MCF 10A (cell line): ENCODE data around the gene STAC. TPM values are rescaled to one million over a fixed set of nuclear protein-coding genes. Genes with fewer than 3 reads are reported as not detected.

ENCODE experiments used
- BruUV-seq: library from RNA; stranded (reverse); fragments of 400-500 nt; replicated peaks from 2 replicates; lab custom pipeline; 2021; lab: Mats Ljungman, UMichigan
- CTCF ChIA-PET: fragments of 300-600 bp; sonication (Branson Sonifier 250); formaldehyde crosslinking; extraction: SDS; loops from one replicate; lab custom pipeline; 2021; ENCODE audit warnings: antibody characterized with exemption, inconsistent platforms; lab: Yijun Ruan, JAX
- POLR2A ChIA-PET: fragments of 300-600, 350-650 bp; sonication (Branson Sonifier 250); formaldehyde crosslinking; extraction: SDS; loops from one replicate; lab custom pipeline; 2020; ENCODE audit warnings: antibody characterized with exemption, inconsistent platforms; lab: Yijun Ruan, JAX
- DNase-seq: peaks from one replicate; pipeline ENCODE4 v3.0.0-alpha.2; 2018; ENCODE audit not compliant: unreplicated experiment
- H3K27ac Mint-ChIP-seq: one replicate; pipeline ENCODE4 v1.8.0; 2022; ENCODE audit warnings: mild to moderate bottlenecking, low read depth, mixed read lengths; ENCODE audit not compliant: unreplicated experiment
- H3K27me3 Mint-ChIP-seq: one replicate; pipeline ENCODE4 v1.8.0; 2022; ENCODE audit warnings: mixed read lengths; ENCODE audit not compliant: insufficient read depth, unreplicated experiment
- H3K36me3 Mint-ChIP-seq: one replicate; pipeline ENCODE4 v1.8.0; 2022; ENCODE audit warnings: mild to moderate bottlenecking, moderate library complexity, mixed read lengths; ENCODE audit not compliant: insufficient read depth, unreplicated experiment
- H3K4me1 Mint-ChIP-seq: one replicate; pipeline ENCODE4 v1.8.0; 2022; ENCODE audit warnings: mixed read lengths; ENCODE audit not compliant: insufficient read depth, unreplicated experiment
- H3K4me3 Mint-ChIP-seq: one replicate; pipeline ENCODE4 v1.8.0; 2022; ENCODE audit warnings: mild to moderate bottlenecking, moderate library complexity, mixed read lengths; ENCODE audit not compliant: unreplicated experiment
- H3K9me3 Mint-ChIP-seq: one replicate; pipeline ENCODE4 v1.8.0; 2022; ENCODE audit warnings: mixed read lengths; ENCODE audit not compliant: unreplicated experiment
- CTCF ChIP-seq: fragments of 200-600 bp; IDR thresholded peaks from one replicate; pipeline ENCODE4 v1.8.0; 2022; ENCODE audit warnings: antibody characterized with exemption, mild to moderate bottlenecking; ENCODE audit not compliant: unreplicated experiment
- intact Hi-C: fragments of 100-400 bp; cut with micrococcal nuclease; formaldehyde crosslinking; loops from 2 replicates; pipeline ENCODE4 v1.14.1; 2022
- total RNA-seq: library from RNA; stranded (reverse); gene quantifications from 2 replicates; pipeline ENCODE4 v1.2.3, GENCODE V29; 2022

The STAC gene
- total RNA-seq, 1 experiment from 2014 or later: 1.1 TPM

- no peak for DNase-seq
- Mint-ChIP-seq H3K4me1 (no peaks in the 10 kb centered on the region), H3K36me3 (no peaks in the 10 kb centered on the region), H3K4me3 (no peak overlapping the region), H3K27ac (no peak overlapping the region), H3K9me3 (no peaks in the 10 kb centered on the region), H3K27me3 (no peaks in the 10 kb centered on the region)
- TF ChIP-seq CTCF: no peak
- ChIA-PET POLR2A (no interaction called here), CTCF (interaction anchor here (0.8 kb wide), 1 partner anchor 119 kb away, joined by 5 read pairs; no protein-coding TSS in a partner anchor)
- BruUV-seq: no TSS peak
- intact Hi-C loops: no loop called here
Observed at GRCh38 chr3:36433511-36433910, 53.2 kb downstream of the STAC start.

GRCh38 chr3:36434687-36435426 is 54.6 kb downstream of the STAC start:
- no peaks in the 10 kb centered on the region for H3K4me1 Mint-ChIP-seq
- CTCF ChIA-PET: no interaction called here

GRCh38 chr3:36443028-36443686 is 62.9 kb downstream of the STAC start:
- Mint-ChIP-seq H3K27me3 (no peaks in the 10 kb centered on the region), H3K9me3 (no peaks in the 10 kb centered on the region), H3K4me3 (no peak overlapping the region), H3K36me3 (no peaks in the 10 kb centered on the region), H3K27ac (no peak overlapping the region), H3K4me1 (peaks cover 17% of the 10 kb centered on the region)
- BruUV-seq: no TSS peak
- TF ChIP-seq CTCF: no peak
- ChIA-PET CTCF (no interaction called here), POLR2A (no interaction called here)
- DNase-seq: no peak
- intact Hi-C loops: no loop called here

More at GRCh38 chr3:36434687-36435426, 54.6 kb downstream of the STAC start:
- Mint-ChIP-seq H3K36me3 (no peaks in the 10 kb centered on the region), H3K9me3 (no peaks in the 10 kb centered on the region), H3K27me3 (no peaks in the 10 kb centered on the region), H3K27ac (no peak overlapping the region), H3K4me3 (no peak overlapping the region)
- BruUV-seq: no TSS peak
- intact Hi-C loops: no loop called here
- peak; percentile 56 for DNase-seq
- POLR2A ChIA-PET: no interaction called here
- TF ChIP-seq CTCF: no peak

- Mint-ChIP-seq H3K4me1 (peaks cover 17% of the 10 kb centered on the region), H3K36me3 (no peaks in the 10 kb centered on the region), H3K9me3 (no peaks in the 10 kb centered on the region), H3K27me3 (no peaks in the 10 kb centered on the region), H3K27ac (peak overlapping the region; percentile 94), H3K4me3 (no peak overlapping the region)
- TF ChIP-seq CTCF: no peak
- BruUV-seq: no TSS peak
- peak; percentile 29 for DNase-seq
- intact Hi-C loops: loop anchor here (2.0 kb wide), 1 partner anchor 52 kb away; no protein-coding TSS in a partner anchor
- ChIA-PET CTCF (interaction anchor here (0.7 kb wide), 1 partner anchor 60 kb away, joined by 3 read pairs; no protein-coding TSS in a partner anchor), POLR2A (no interaction called here)
Observed at GRCh38 chr3:36444909-36445308, 64.6 kb downstream of the STAC start.
